MM.1S (cell line): ENCODE data around the gene NELL1.

ENCODE experiments used
- DNase-seq: peaks from one replicate; pipeline ENCODE4 v3.0.0-alpha.2; 2015
- H2AFZ ChIP-seq: fragments of 300-600 bp; sonication (generic); 2 replicates; pipeline ENCODE4 v1.6.0; 2016; ENCODE audit warnings: antibody characterized with exemption, low read length
- H3F3A ChIP-seq: fragments of 300-600 bp; sonication (generic); 2 replicates; pipeline ENCODE4 v1.6.1; 2016; ENCODE audit warnings: mild to moderate bottlenecking, antibody characterized with exemption, low read length, moderate library complexity, mixed read lengths; ENCODE audit not compliant: insufficient read depth
- H3K27ac ChIP-seq: fragments of 300-600 bp; sonication (generic); 2 replicates; pipeline ENCODE4 v1.5.1; 2016; ENCODE audit warnings: mild to moderate bottlenecking, low read length
- H3K27me3 ChIP-seq: fragments of 300-600 bp; sonication (generic); replicated peaks from 2 replicates; pipeline ENCODE4 v1.6.0; 2016; ENCODE audit warnings: low read length; ENCODE audit not compliant: insufficient read depth
- H3K36me3 ChIP-seq: fragments of 300-600 bp; sonication (generic); replicated peaks from 2 replicates; pipeline ENCODE4 v1.6.1; 2016; ENCODE audit warnings: mild to moderate bottlenecking, low read length, mixed read lengths; ENCODE audit not compliant: insufficient read depth
- H3K4me1 ChIP-seq: fragments of 300-600 bp; sonication (generic); 2 replicates; pipeline ENCODE4 v1.6.1; 2016; ENCODE audit warnings: low read length, mixed read lengths
- H3K4me2 ChIP-seq: fragments of 300-600 bp; sonication (generic); 2 replicates; pipeline ENCODE4 v1.6.0; 2016; ENCODE audit warnings: low read depth, low read length
- H3K4me3 ChIP-seq: fragments of 300-600 bp; sonication (generic); 2 replicates; pipeline ENCODE4 v1.5.1; 2016; ENCODE audit warnings: low read length, mixed read lengths
- H3K79me2 ChIP-seq: fragments of 300-600 bp; sonication (generic); 2 replicates; pipeline ENCODE4 v1.6.1; 2016; ENCODE audit warnings: mixed run types, low read length, mixed read lengths
- H3K9ac ChIP-seq: fragments of 300-600 bp; sonication (generic); 2 replicates; pipeline ENCODE4 v1.6.1; 2016; ENCODE audit warnings: low read length, mixed read lengths
- H3K9me2 ChIP-seq: fragments of 300-600 bp; sonication (generic); replicated peaks from 2 replicates; pipeline ENCODE4 v1.6.1; 2016; ENCODE audit warnings: mild to moderate bottlenecking, low read length, mixed read lengths; ENCODE audit not compliant: insufficient read depth
- H3K9me3 ChIP-seq: fragments of 300-600 bp; sonication (generic); replicated peaks from 2 replicates; pipeline ENCODE4 v1.6.1; 2016; ENCODE audit warnings: mild to moderate bottlenecking, low read length, mixed read lengths; ENCODE audit not compliant: insufficient read depth
- H4K20me1 ChIP-seq: fragments of 300-600 bp; sonication (generic); 2 replicates; pipeline ENCODE4 v1.6.1; 2016; ENCODE audit warnings: mild to moderate bottlenecking, low read length, moderate library complexity, mixed read lengths; ENCODE audit not compliant: insufficient read depth
- CTCF ChIP-seq: fragments of 300-600 bp; sonication (generic); IDR thresholded peaks from 2 replicates; pipeline ENCODE4 v1.5.1; 2016; ENCODE audit warnings: antibody characterized with exemption, low read length, mixed read lengths
- EZH2 ChIP-seq: fragments of 300-600 bp; sonication (generic); optimal IDR thresholded peaks from 2 replicates; pipeline ENCODE3; 2017; ENCODE audit warnings: low read depth, mild to moderate bottlenecking, antibody characterized with exemption, low read length, mixed read lengths
- EZH2phosphoT487 ChIP-seq: fragments of 300-600 bp; sonication (generic); IDR thresholded peaks from 2 replicates; pipeline ENCODE4 v1.6.1; 2018; ENCODE audit warnings: antibody characterized with exemption, low read length

The NELL1 gene

GRCh38 chr11:20991471-20991870 is 322.1 kb downstream of the NELL1 start:
- DNase-seq: no peak
- Histone ChIP-seq H3K9me3 (no peaks in the 10 kb centered on the region), H2AFZ (no peak overlapping the region), H3K4me2 (no peak overlapping the region), H3K27ac (no peak overlapping the region), H3K4me1 (no peaks in the 10 kb centered on the region), H3K9me2 (no peaks in the 10 kb centered on the region), H3K4me3 (no peak overlapping the region), H3K36me3 (no peaks in the 10 kb centered on the region), H3K79me2 (no peaks in the 10 kb centered on the region), H3K9ac (no peak overlapping the region), H3F3A (no peaks in the 10 kb centered on the region), H3K27me3 (no peaks in the 10 kb centered on the region), H4K20me1 (no peaks in the 10 kb centered on the region)
- TF ChIP-seq CTCF (no peak), EZH2phosphoT487 (no peak), EZH2 (no peak)

GRCh38 chr11:21007297-21007696 is 337.9 kb downstream of the NELL1 start:
- Histone ChIP-seq H3K27ac (no peak overlapping the region), H3K9ac (no peak overlapping the region), H2AFZ (no peak overlapping the region), H3K4me1 (no peaks in the 10 kb centered on the region), H3K9me2 (no peaks in the 10 kb centered on the region), H3K4me3 (no peak overlapping the region), H3K79me2 (no peaks in the 10 kb centered on the region), H3K4me2 (no peak overlapping the region), H3K9me3 (no peaks in the 10 kb centered on the region), H4K20me1 (no peaks in the 10 kb centered on the region), H3F3A (no peaks in the 10 kb centered on the region), H3K36me3 (no peaks in the 10 kb centered on the region), H3K27me3 (no peaks in the 10 kb centered on the region)
- TF ChIP-seq EZH2phosphoT487 (no peak), EZH2 (no peak), CTCF (no peak)
- DNase-seq: no peak

- Histone ChIP-seq H3K9me3 (no peaks in the 10 kb centered on the region), H4K20me1 (no peaks in the 10 kb centered on the region), H3K79me2 (no peaks in the 10 kb centered on the region), H3K9me2 (no peaks in the 10 kb centered on the region), H3K9ac (no peak overlapping the region), H3K36me3 (no peaks in the 10 kb centered on the region), H3K4me3 (no peak overlapping the region), H2AFZ (no peak overlapping the region), H3K27me3 (no peaks in the 10 kb centered on the region), H3K4me1 (no peaks in the 10 kb centered on the region), H3K4me2 (no peak overlapping the region), H3F3A (no peaks in the 10 kb centered on the region), H3K27ac (no peak overlapping the region)
- TF ChIP-seq EZH2 (no peak), CTCF (no peak), EZH2phosphoT487 (no peak)
- no peak for DNase-seq
These were observed 348.9 kb downstream of the NELL1 start for GRCh38 chr11:21018248-21018647.
